Activated CD4-positive, alpha-beta memory T cell treated with anti-CD3 and anti-CD28 coated beads, Interleukin-2, amount 10 ng/mL, durations not matched to agents 7 days and 5 days (primary cell): Measurements from ENCODE around the gene SLC16A12. TPM values are rescaled to one million over a fixed set of nuclear protein-coding genes. Genes with fewer than 3 reads are reported as not detected.
"Not testable (repeated sequence)": the region's sequence is repeated elsewhere in the genome, so short reads cannot be mapped to it uniquely, and the experiment has no call there.

Experiments used
- CTCF ChIA-PET: fragments of 350-600 bp; sonication (Branson Sonifier 250); formaldehyde crosslinking; loops from one replicate; lab custom pipeline; 2021; ENCODE audit warnings: antibody characterized with exemption, inconsistent platforms; lab: Charles Lee
- POLR2A ChIA-PET: fragments of 350-600 bp; sonication (Branson Sonifier 250); formaldehyde crosslinking; loops from one replicate; lab custom pipeline; 2021; ENCODE audit warnings: antibody characterized with exemption; lab: Charles Lee
- DNase-seq: peaks from one replicate; pipeline ENCODE4 v3.0.0-alpha.2; 2020
- H3K27ac Mint-ChIP-seq: one replicate; pipeline ENCODE4 v1.8.0; 2021; ENCODE audit warnings: mild to moderate bottlenecking, mixed read lengths
- H3K27me3 Mint-ChIP-seq: one replicate; pipeline ENCODE4 v1.8.0; 2021; ENCODE audit warnings: mixed read lengths
- H3K36me3 Mint-ChIP-seq: one replicate; pipeline ENCODE4 v1.8.0; 2021; ENCODE audit warnings: low read depth, mixed read lengths
- H3K4me1 Mint-ChIP-seq: one replicate; pipeline ENCODE4 v1.8.0; 2021; ENCODE audit warnings: mixed read lengths
- H3K4me3 Mint-ChIP-seq: one replicate; pipeline ENCODE4 v1.8.0; 2021; ENCODE audit warnings: mild to moderate bottlenecking, mixed read lengths
- H3K9me3 Mint-ChIP-seq: one replicate; pipeline ENCODE4 v1.8.0; 2021; ENCODE audit warnings: mixed read lengths
- total RNA-seq, 2 experiments: library from RNA; stranded (reverse); gene quantifications; one replicate each; pipeline ENCODE4 v1.2.3, GENCODE V29; 2021

The SLC16A12 gene
- total RNA-seq, 2 experiments from 2014 or later, result not detected

GRCh38 chr10:89540420-89540949 lies 5.1 kb upstream of the SLC16A12 start:
- no peak for DNase-seq
- Mint-ChIP-seq H3K4me1 (peaks cover 4% of the 10 kb centered on the region), H3K27me3 (peaks cover 40% of the 10 kb centered on the region), H3K36me3 (no peaks in the 10 kb centered on the region), H3K4me3 (no peak overlapping the region), H3K27ac (no peak overlapping the region), H3K9me3 (no peaks in the 10 kb centered on the region)
- ChIA-PET POLR2A (no interaction called here), CTCF (no interaction called here)

GRCh38 chr10:89537364-89537763 lies 2.0 kb upstream of the SLC16A12 start:
- Mint-ChIP-seq H3K27me3 (peaks cover 60% of the 10 kb centered on the region), H3K4me3 (no peak overlapping the region), H3K27ac (no peak overlapping the region), H3K9me3 (no peaks in the 10 kb centered on the region), H3K36me3 (peaks cover 2% of the 10 kb centered on the region), H3K4me1 (peaks cover 13% of the 10 kb centered on the region)
- DNase-seq, result no peak
- ChIA-PET POLR2A (no interaction called here), CTCF (no interaction called here)

GRCh38 chr10:89536013-89536354 lies 590 bp upstream of the SLC16A12 start:
- H3K36me3 Mint-ChIP-seq, result peaks cover 2% of the 10 kb centered on the region
- no peak for DNase-seq

GRCh38 chr10:89534826-89535166 lies 598 bp downstream of the SLC16A12 start:
- no peak overlapping the region for H3K4me3 Mint-ChIP-seq
- H3K27ac Mint-ChIP-seq, result no peak overlapping the region
- peaks cover 2% of the 10 kb centered on the region for H3K36me3 Mint-ChIP-seq
- ChIA-PET POLR2A (no interaction called here), CTCF (interaction anchor here (0.7 kb wide), 1 partner anchor 1087 kb away, joined by 8 read pairs; no protein-coding TSS in a partner anchor)
- DNase-seq, result no peak
- H3K27me3 Mint-ChIP-seq, result peaks cover 70% of the 10 kb centered on the region
- peaks cover 13% of the 10 kb centered on the region for H3K4me1 Mint-ChIP-seq
- H3K9me3 Mint-ChIP-seq, result no peaks in the 10 kb centered on the region

More at GRCh38 chr10:89536013-89536354, 590 bp upstream of the SLC16A12 start:
- ChIA-PET POLR2A (no interaction called here), CTCF (interaction anchor here (1.0 kb wide), 1 partner anchor 16 kb away, joined by 3 read pairs; no protein-coding TSS in a partner anchor)
- peaks cover 71% of the 10 kb centered on the region for H3K27me3 Mint-ChIP-seq
- no peak overlapping the region for H3K4me3 Mint-ChIP-seq
- peaks cover 13% of the 10 kb centered on the region for H3K4me1 Mint-ChIP-seq
- H3K27ac Mint-ChIP-seq, result no peak overlapping the region
- no peaks in the 10 kb centered on the region for H3K9me3 Mint-ChIP-seq

GRCh38 chr10:89532476-89532875 lies 2.9 kb downstream of the SLC16A12 start:
- ChIA-PET POLR2A (no interaction called here), CTCF (no interaction called here)
- no peak overlapping the region for H3K27ac Mint-ChIP-seq
- no peak overlapping the region for H3K4me3 Mint-ChIP-seq
- no peaks in the 10 kb centered on the region for H3K9me3 Mint-ChIP-seq
- H3K4me1 Mint-ChIP-seq, result peaks cover 13% of the 10 kb centered on the region
- H3K36me3 Mint-ChIP-seq, result peaks cover 2% of the 10 kb centered on the region
- H3K27me3 Mint-ChIP-seq, result peaks cover 63% of the 10 kb centered on the region
- DNase-seq, result no peak

- Mint-ChIP-seq H3K27ac (no peak overlapping the region), H3K27me3 (peaks cover 55% of the 10 kb centered on the region), H3K36me3 (peaks cover 2% of the 10 kb centered on the region), H3K4me3 (no peak overlapping the region), H3K9me3 (no peaks in the 10 kb centered on the region), H3K4me1 (peaks cover 13% of the 10 kb centered on the region)
- ChIA-PET CTCF (no interaction called here), POLR2A (no interaction called here)
- DNase-seq, result no peak
Measured at GRCh38 chr10:89531359-89531758, 4.0 kb downstream of the SLC16A12 start.

GRCh38 chr10:89529711-89530110 lies 5.7 kb downstream of the SLC16A12 start:
- CTCF ChIA-PET, POLR2A ChIA-PET: not testable (repeated sequence)
- peaks cover 47% of the 10 kb centered on the region for H3K27me3 Mint-ChIP-seq

GRCh38 chr10:89526358-89526757 lies 9.0 kb downstream of the SLC16A12 start:
- H3K27ac Mint-ChIP-seq, result no peak overlapping the region
- H3K4me1 Mint-ChIP-seq, result no peaks in the 10 kb centered on the region
- peaks cover 21% of the 10 kb centered on the region for H3K27me3 Mint-ChIP-seq
- H3K9me3 Mint-ChIP-seq, result no peaks in the 10 kb centered on the region
- DNase-seq, result no peak
- H3K36me3 Mint-ChIP-seq, result no peaks in the 10 kb centered on the region
- H3K4me3 Mint-ChIP-seq, result no peak overlapping the region
- ChIA-PET CTCF (no interaction called here), POLR2A (no interaction called here)

More at GRCh38 chr10:89529711-89530110, 5.7 kb downstream of the SLC16A12 start:
- H3K27ac Mint-ChIP-seq, H3K4me3 Mint-ChIP-seq, DNase-seq, H3K36me3 Mint-ChIP-seq, H3K4me1 Mint-ChIP-seq, H3K9me3 Mint-ChIP-seq: not testable (repeated sequence)

- Mint-ChIP-seq H3K27me3 (peaks cover 15% of the 10 kb centered on the region), H3K9me3 (no peaks in the 10 kb centered on the region), H3K36me3 (no peaks in the 10 kb centered on the region), H3K4me3 (no peak overlapping the region), H3K4me1 (no peaks in the 10 kb centered on the region), H3K27ac (no peak overlapping the region)
- ChIA-PET CTCF (no interaction called here), POLR2A (no interaction called here)
- DNase-seq, result no peak
Measured at GRCh38 chr10:89525556-89525955, 9.8 kb downstream of the SLC16A12 start.

- Mint-ChIP-seq H3K27me3 (peaks cover 13% of the 10 kb centered on the region), H3K4me3 (no peak overlapping the region), H3K4me1 (no peaks in the 10 kb centered on the region), H3K27ac (no peak overlapping the region), H3K9me3 (no peaks in the 10 kb centered on the region), H3K36me3 (no peaks in the 10 kb centered on the region)
- ChIA-PET CTCF (interaction anchor here (0.6 kb wide), 1 partner anchor 220 kb away, joined by 5 read pairs; no protein-coding TSS in a partner anchor), POLR2A (no interaction called here)
- no peak for DNase-seq
Measured at GRCh38 chr10:89524279-89524678, 11.1 kb downstream of the SLC16A12 start.

GRCh38 chr10:89523274-89523673 lies 12.1 kb downstream of the SLC16A12 start:
- Mint-ChIP-seq H3K27me3 (peaks cover 9% of the 10 kb centered on the region), H3K9me3 (no peaks in the 10 kb centered on the region), H3K4me3 (no peak overlapping the region), H3K27ac (no peak overlapping the region), H3K36me3 (no peaks in the 10 kb centered on the region), H3K4me1 (no peaks in the 10 kb centered on the region)
- POLR2A ChIA-PET, result no interaction called here
- no peak for DNase-seq
- CTCF ChIA-PET, result no interaction called here

GRCh38 chr10:89522463-89522862 lies 12.9 kb downstream of the SLC16A12 start:
- ChIA-PET POLR2A (no interaction called here), CTCF (no interaction called here)
- H3K4me1 Mint-ChIP-seq, result no peaks in the 10 kb centered on the region
- peaks cover 9% of the 10 kb centered on the region for H3K27me3 Mint-ChIP-seq
- H3K27ac Mint-ChIP-seq, result no peak overlapping the region
- no peak overlapping the region for H3K4me3 Mint-ChIP-seq
- H3K9me3 Mint-ChIP-seq, result no peaks in the 10 kb centered on the region
- H3K36me3 Mint-ChIP-seq, result no peaks in the 10 kb centered on the region
- no peak for DNase-seq

GRCh38 chr10:89521368-89521767 lies 14.0 kb downstream of the SLC16A12 start:
- Mint-ChIP-seq H3K27ac (no peak overlapping the region), H3K27me3 (peaks cover 8% of the 10 kb centered on the region), H3K9me3 (no peaks in the 10 kb centered on the region), H3K4me1 (no peaks in the 10 kb centered on the region), H3K36me3 (no peaks in the 10 kb centered on the region), H3K4me3 (no peak overlapping the region)
- POLR2A ChIA-PET, result no interaction called here
- CTCF ChIA-PET, result no interaction called here
- no peak for DNase-seq

- ChIA-PET POLR2A (no interaction called here), CTCF (interaction anchor here (1.2 kb wide), 1 partner anchor 15 kb away, joined by 3 read pairs; no protein-coding TSS in a partner anchor)
- no peak for DNase-seq
- no peaks in the 10 kb centered on the region for H3K9me3 Mint-ChIP-seq
- no peak overlapping the region for H3K27ac Mint-ChIP-seq
- H3K36me3 Mint-ChIP-seq, result no peaks in the 10 kb centered on the region
- H3K4me1 Mint-ChIP-seq, result no peaks in the 10 kb centered on the region
- H3K27me3 Mint-ChIP-seq, result peaks cover 6% of the 10 kb centered on the region
- H3K4me3 Mint-ChIP-seq, result no peak overlapping the region
Measured at GRCh38 chr10:89520706-89521105, 14.7 kb downstream of the SLC16A12 start.
